Fibroblast of the aortic adventitia (primary cell): ENCODE results near the gene LRCH3. TPM values are rescaled to one million over a fixed set of nuclear protein-coding genes. Genes with fewer than 3 reads are reported as not detected.

Experiments
- DNase-seq: peaks from one replicate; pipeline ENCODE4 v3.0.0-alpha.2; 2010; ENCODE audit warnings: low read depth
- H3K4me3 ChIP-seq: 2 replicates; pipeline ENCODE4 v1.5.1; 2011; ENCODE audit warnings: low read depth, mild to moderate bottlenecking, control low read depth, low read length, moderate library complexity
- CTCF ChIP-seq: IDR thresholded peaks from 2 replicates; pipeline ENCODE4 v1.5.1; 2011; ENCODE audit warnings: mild to moderate bottlenecking, low read length, control low read depth, inconsistent platforms; ENCODE audit not compliant: insufficient read depth
- total RNA-seq: library from RNA; depleted of rRNA; stranded (reverse); fragments of >200 nt; gene quantifications from 2 replicates; pipeline ENCODE4 v1.2.3, GENCODE V29; 2012; ENCODE audit warnings: low replicate concordance

Gene LRCH3
- total RNA-seq, 1 donor, result 47.3 TPM

DNA sequence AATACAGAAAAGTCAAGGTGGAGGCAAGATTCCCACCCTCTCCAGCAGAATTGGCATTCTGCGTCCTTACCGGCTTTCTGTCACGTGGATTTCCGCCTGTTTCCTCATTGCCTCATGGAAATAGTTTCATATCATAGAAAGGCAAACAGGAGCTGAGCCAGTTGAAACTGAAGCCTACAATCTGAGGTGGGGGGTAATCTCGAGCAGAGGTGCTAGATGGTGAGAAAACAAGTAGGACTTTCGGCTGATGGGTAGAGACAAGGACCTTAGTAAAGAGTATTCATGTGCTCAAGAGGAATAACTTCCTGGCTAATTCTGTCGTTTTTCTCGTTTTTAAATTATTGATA, 39.9 kb downstream of the LRCH3 start:
- TF ChIP-seq CTCF, result no peak
- no peak for DNase-seq
- H3K4me3 ChIP-seq, result no peak overlapping the region

DNA sequence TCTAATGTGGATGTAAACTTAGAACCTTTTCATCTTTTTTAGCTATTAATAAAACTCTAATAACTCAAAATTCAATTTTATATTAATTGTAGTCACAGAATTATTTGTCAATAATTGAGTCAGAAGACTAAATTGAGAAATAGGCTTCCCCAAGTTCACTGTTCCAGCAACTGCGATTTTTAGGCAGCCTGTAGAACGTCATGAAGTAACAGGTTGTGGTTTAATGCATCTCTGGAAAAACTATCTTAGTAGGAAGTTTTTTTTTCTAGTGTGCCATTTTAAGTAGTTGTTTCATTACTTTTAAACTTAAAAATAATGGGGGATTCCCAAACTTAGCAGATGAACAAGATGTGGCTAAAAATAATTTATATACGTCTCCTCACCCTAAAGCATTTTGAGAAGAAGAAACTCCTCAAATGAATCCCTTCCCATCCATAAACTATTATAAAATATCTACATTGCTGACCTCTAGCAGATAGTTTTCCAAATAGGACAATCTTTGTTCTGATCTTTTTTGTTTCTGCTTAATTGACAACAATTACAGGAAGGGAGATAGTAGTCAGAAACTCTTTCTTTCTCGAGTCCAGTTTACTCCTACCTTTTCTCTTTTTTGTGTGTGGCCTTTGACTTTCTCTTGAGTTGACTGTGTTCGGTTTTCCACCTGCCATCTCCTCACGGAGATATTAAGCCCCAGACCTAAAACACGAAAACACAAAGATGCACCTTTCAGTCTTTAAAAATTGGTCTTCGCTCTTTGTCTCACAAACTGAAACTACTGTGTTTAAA, 43.1 kb downstream of the LRCH3 start:
- no peak overlapping the region for H3K4me3 ChIP-seq
- no peak for TF ChIP-seq CTCF
- DNase-seq, result no peak

- H3K4me3 ChIP-seq, result no peak overlapping the region
- TF ChIP-seq CTCF, result no peak
- no peak for DNase-seq
These were observed 44.5 kb downstream of the LRCH3 start for GRCh38 chr3:197835509-197835908.

GRCh38 chr3:197836244-197836643, 45.2 kb downstream of the LRCH3 start:
- no peak overlapping the region for H3K4me3 ChIP-seq
- no peak for TF ChIP-seq CTCF
- no peak for DNase-seq

DNA sequence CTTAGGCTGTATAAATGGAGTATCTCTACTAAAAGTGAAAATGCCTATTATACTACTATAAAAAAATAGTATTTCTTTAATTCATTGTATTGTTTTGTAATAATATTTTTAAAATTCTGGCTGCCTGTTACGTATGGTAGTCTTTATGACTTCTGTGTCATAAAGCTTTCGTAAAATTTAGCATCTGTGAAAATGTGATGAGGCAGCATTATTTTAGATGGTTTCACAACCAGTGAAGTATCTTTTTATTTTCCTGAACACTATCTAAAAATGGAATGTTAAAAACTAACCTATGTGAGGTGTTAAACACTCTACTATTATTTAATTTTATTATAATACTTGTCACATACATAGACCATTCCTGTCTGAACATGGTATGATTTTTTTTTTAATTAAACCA, 46.2 kb downstream of the LRCH3 start:
- no peak overlapping the region for H3K4me3 ChIP-seq
- TF ChIP-seq CTCF, result no peak
- DNase-seq, result no peak

GRCh38 chr3:197841789-197842188, 50.7 kb downstream of the LRCH3 start:
- DNase-seq, result no peak
- H3K4me3 ChIP-seq, result no peak overlapping the region
- no peak for TF ChIP-seq CTCF

DNA sequence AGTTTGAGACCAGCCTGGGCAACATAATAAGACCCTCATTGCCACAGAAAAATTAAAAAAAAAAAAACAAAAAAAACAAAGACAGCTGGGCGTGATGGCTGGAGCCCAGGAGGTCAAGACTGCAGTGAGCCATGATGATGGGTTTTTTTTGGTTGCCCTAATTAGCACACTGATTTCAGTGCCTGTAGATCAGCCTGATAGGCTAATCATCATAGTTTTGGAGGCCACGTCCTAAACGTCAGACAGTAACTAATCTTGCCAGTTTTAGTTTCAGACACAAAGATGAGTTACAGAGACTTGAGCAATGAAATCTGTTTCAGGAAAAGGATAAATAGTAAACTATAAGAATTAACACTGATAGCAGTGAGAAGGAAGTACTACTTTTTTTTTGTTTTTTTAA, 55.4 kb downstream of the LRCH3 start:
- no peak for DNase-seq
- H3K4me3 ChIP-seq, result no peak overlapping the region
- TF ChIP-seq CTCF, result no peak
